Neural cell (in vitro differentiated cells): ENCODE results near the gene ZC3H11A.

Experiments used
- CTCF ChIP-seq: fragments of 450-650 bp; IDR thresholded peaks from 2 replicates; pipeline ENCODE4 v1.5.1; 2014; ENCODE audit warnings: antibody characterized with exemption, mild to moderate bottlenecking, moderate library complexity; ENCODE audit not compliant: poor library complexity, severe bottlenecking
- EP300 ChIP-seq: fragments of 450-650 bp; conservative IDR thresholded peaks from 2 replicates; pipeline ENCODE4 v1.6.1; 2014; ENCODE audit warnings: antibody characterized with exemption, mild to moderate bottlenecking, moderate library complexity; ENCODE audit not compliant: poor library complexity, severe bottlenecking
- EZH2 ChIP-seq: fragments of 200-600, 300-800 bp; shearing (Covaris generic), sonication (generic); IDR thresholded peaks from 2 replicates; pipeline ENCODE4 v1.6.1; 2014; ENCODE audit warnings: antibody characterized with exemption, low read length, borderline replicate concordance, mild to moderate bottlenecking; ENCODE audit not compliant: insufficient read depth, poor library complexity, severe bottlenecking
- MXI1 ChIP-seq: fragments of 450-650 bp; conservative IDR thresholded peaks from 2 replicates; pipeline ENCODE4 v1.6.1; 2014; ENCODE audit warnings: antibody characterized with exemption, mild to moderate bottlenecking; ENCODE audit not compliant: poor library complexity, severe bottlenecking
- POLR2AphosphoS5 ChIP-seq: IDR thresholded peaks from 2 replicates; pipeline ENCODE4 v1.6.1; 2012
- RAD21 ChIP-seq: fragments of 450-650 bp; conservative IDR thresholded peaks from 2 replicates; pipeline ENCODE4 v1.6.1; 2014; ENCODE audit warnings: antibody characterized with exemption, mild to moderate bottlenecking, moderate library complexity
- REST ChIP-seq: IDR thresholded peaks from 2 replicates; pipeline ENCODE4 v1.6.1; 2012; ENCODE audit warnings: borderline replicate concordance
- TAF1 ChIP-seq: IDR thresholded peaks from 2 replicates; pipeline ENCODE4 v1.6.1; 2012; ENCODE audit warnings: low read depth

GRCh38 chr1:203754455-203754864, 41.0 kb upstream of the ZC3H11A start:
- TF ChIP-seq CTCF (no peak), TAF1 (no peak), EZH2 (no peak), EP300 (no peak), REST (no peak), POLR2AphosphoS5 (no peak), RAD21 (no peak), MXI1 (no peak)
